CD4-positive, alpha-beta T cell treated with Interleukin-15 for 4 hours (primary cell): ENCODE data around the gene GALNT9.
"Not testable (repeated sequence)": the region's sequence is repeated elsewhere in the genome, so short reads cannot be mapped to it uniquely, and the experiment has no call there.

Experiments
- DNase-seq: peaks from one replicate; pipeline ENCODE4 v3.0.0-alpha.2; 2020; ENCODE audit warnings: low spot score

GALNT9 gene

GRCh38 chr12:132329036-132329719 lies at the start of gene GALNT9:
TSS of gene GALNT9 (minus strand) at chr12:132329589. CDS start at chr12:132329203, 386 bp downstream.
- DNase-seq: no peak

GRCh38 chr12:132379057-132379456 lies 49.7 kb upstream of the GALNT9 start:
- DNase-seq: not testable (repeated sequence)

- no peak for DNase-seq
Measured at GRCh38 chr12:132377147-132377546, 47.8 kb upstream of the GALNT9 start.

- DNase-seq: no peak
Measured at GRCh38 chr12:132376464-132376830, 47.1 kb upstream of the GALNT9 start.

GRCh38 chr12:132375747-132376463 lies 46.5 kb upstream of the GALNT9 start:
- no peak for DNase-seq

GRCh38 chr12:132374612-132375445 lies 45.4 kb upstream of the GALNT9 start:
- no peak for DNase-seq

- no peak for DNase-seq
Measured at GRCh38 chr12:132373901-132374611, 44.7 kb upstream of the GALNT9 start.

GRCh38 chr12:132367852-132368251 lies 38.5 kb upstream of the GALNT9 start:
- DNase-seq: no peak

GRCh38 chr12:132367071-132367851 lies 37.9 kb upstream of the GALNT9 start:
- DNase-seq: no peak

- DNase-seq: no peak
Measured at GRCh38 chr12:132366341-132366861, 37.0 kb upstream of the GALNT9 start.

- DNase-seq: no peak
Measured at GRCh38 chr12:132365226-132365625, 35.8 kb upstream of the GALNT9 start.

- no peak for DNase-seq
Measured at GRCh38 chr12:132364348-132364902, 35.0 kb upstream of the GALNT9 start.

- DNase-seq: no peak
Measured at GRCh38 chr12:132363661-132364347, 34.4 kb upstream of the GALNT9 start.

- DNase-seq: no peak
Measured at GRCh38 chr12:132362996-132363660, 33.7 kb upstream of the GALNT9 start.

- no peak for DNase-seq
Measured at GRCh38 chr12:132360906-132361777, 31.8 kb upstream of the GALNT9 start.

GRCh38 chr12:132360410-132360809 lies 31.0 kb upstream of the GALNT9 start:
- DNase-seq: no peak

- DNase-seq: no peak
Measured at GRCh38 chr12:132359971-132360370, 30.6 kb upstream of the GALNT9 start.

- DNase-seq: no peak
Measured at GRCh38 chr12:132359551-132359950, 30.2 kb upstream of the GALNT9 start.
